K562 (cell line): Measurements from ENCODE around the gene MEGF11. TPM values are rescaled to one million over a fixed set of nuclear protein-coding genes. Genes with fewer than 3 reads are reported as not detected.

Source experiments
- ATAC-seq: fragments of 200-7000 bp; cut with Tn5 transposase; 3 replicates; pipeline ENCODE4 v1.9.1; 2020; ENCODE audit warnings: moderate library complexity
- BruUV-seq: library from RNA; stranded (reverse); fragments of 400-500 nt; replicated peaks from 2 replicates; lab custom pipeline; 2021; lab: Mats Ljungman, UMichigan
- CTCF ChIA-PET: fragments of 300-600 bp; formaldehyde crosslinking; extraction: SDS; loops from one replicate; lab custom pipeline; 2021; ENCODE audit warnings: low intra/inter-chr PET ratio; lab: Yijun Ruan, JAX
- POLR2A ChIA-PET: fragments of 300-600, 350-650 bp; sonication (Branson Sonifier 250); formaldehyde crosslinking; extraction: SDS; loops from one replicate; lab custom pipeline; 2021; ENCODE audit warnings: antibody characterized with exemption, inconsistent platforms; lab: Yijun Ruan, JAX
- DNase-seq, 4 experiments: peaks; one replicate each; pipeline versions ENCODE4 v3.0.0 to v3.0.0-alpha.2; 2011 to 2018; ENCODE audit warnings: low spot score in 3 of 4, mixed read lengths in 3 of 4; ENCODE audit errors: extremely low read depth in 1 of 4
- FAIRE-seq: peaks from 2 replicates; lab custom pipeline; 2011; peaks lifted over from hg19 to GRCh38; lab: Jason Lieb, UNC
- H2AFZ ChIP-seq: 2 replicates; pipeline ENCODE4 v1.6.0; 2011; ENCODE audit warnings: low read depth, low read length, control low read depth, inconsistent platforms
- H3K27ac ChIP-seq: fragments of 200-600 bp; 3 replicates; pipeline ENCODE4 v1.8.0; 2011; ENCODE audit warnings: low read depth, mild to moderate bottlenecking, control low read depth, inconsistent platforms, low read length, moderate library complexity, mixed read lengths; ENCODE audit errors: extremely low read depth
- H3K27me3 ChIP-seq, 2 experiments: fragments of 300-600 bp in 1 of 2; 2 replicates in 1 of 2; 3 replicates in 1 of 2; pipeline versions ENCODE4 v1.6.0 to v1.8.0; 2011; ENCODE audit warnings: inconsistent platforms in 2 of 2, low read length in 2 of 2, mild to moderate bottlenecking in 1 of 2, mixed read lengths in 1 of 2, moderate library complexity in 1 of 2; ENCODE audit not compliant: control insufficient read depth in 2 of 2, insufficient read depth in 2 of 2
- H3K36me3 ChIP-seq: fragments of 300-600 bp; 3 replicates; pipeline ENCODE4 v1.8.0; 2011; ENCODE audit warnings: mild to moderate bottlenecking, low read length, inconsistent platforms; ENCODE audit not compliant: control insufficient read depth, insufficient read depth
- H3K4me1 ChIP-seq, 2 experiments: fragments of 200-600 bp in 1 of 2; replicated peaks in 1 of 2; 2 replicates in 1 of 2; 3 replicates in 1 of 2; pipeline versions ENCODE4 v1.5.1 to v1.8.0; 2011; ENCODE audit warnings: inconsistent platforms in 2 of 2, low read length in 2 of 2, mild to moderate bottlenecking in 1 of 2, mixed read lengths in 1 of 2, moderate library complexity in 1 of 2; ENCODE audit not compliant: control insufficient read depth in 2 of 2, insufficient read depth in 2 of 2
- H3K4me2 ChIP-seq: 2 replicates; pipeline ENCODE4 v1.6.1; 2011; ENCODE audit warnings: low read length, control low read depth, inconsistent platforms, mixed read lengths; ENCODE audit not compliant: insufficient read depth
- H3K4me3 ChIP-seq: fragments of 200-600 bp; sonication (generic), shearing (Covaris generic); 2 replicates; pipeline ENCODE4 v1.5.1; 2016; ENCODE audit warnings: control low read depth, inconsistent platforms
- H3K79me2 ChIP-seq: fragments of 200-600 bp; 3 replicates; pipeline ENCODE4 v1.8.0; 2011; ENCODE audit warnings: low read length, inconsistent platforms; ENCODE audit not compliant: control insufficient read depth, insufficient read depth
- H3K9ac ChIP-seq, 2 experiments: 2 replicates each; pipeline versions ENCODE4 v1.6.0 to v1.6.1; 2011; ENCODE audit warnings: low read depth in 2 of 2, low read length in 2 of 2, control low read depth in 1 of 2, inconsistent platforms in 1 of 2, mild to moderate bottlenecking in 1 of 2, mixed read lengths in 1 of 2; ENCODE audit not compliant: insufficient read depth in 1 of 2
- H3K9me1 ChIP-seq: one replicate; pipeline ENCODE4 v1.6.0; 2011; ENCODE audit warnings: inconsistent platforms, mild to moderate bottlenecking, low read length, moderate library complexity; ENCODE audit not compliant: control insufficient read depth, insufficient read depth
- H3K9me3 ChIP-seq: replicated peaks from 2 replicates; pipeline ENCODE4 v1.5.1; 2011; ENCODE audit warnings: low read depth, low read length, inconsistent platforms; ENCODE audit not compliant: control insufficient read depth, insufficient read depth
- H4K20me1 ChIP-seq: replicated peaks from 2 replicates; pipeline ENCODE4 v1.6.1; 2011; ENCODE audit warnings: low read length, inconsistent platforms, mixed read lengths; ENCODE audit not compliant: control insufficient read depth, insufficient read depth
- ARHGAP35 ChIP-seq: fragments of 450-650 bp; IDR thresholded peaks from 2 replicates; pipeline ENCODE4 v1.6.1; 2018; ENCODE audit not compliant: partially characterized antibody
- ARID3B ChIP-seq: fragments of 250-450 bp; sonication (Bioruptor Pico); IDR thresholded peaks from 2 replicates; pipeline ENCODE4 v1.4.0; 2020; ENCODE audit warnings: borderline replicate concordance
- BRD9 ChIP-seq: fragments of 450-650 bp; IDR thresholded peaks from 2 replicates; pipeline ENCODE4 v1.6.1; 2018; ENCODE audit warnings: low read depth; ENCODE audit not compliant: partially characterized antibody
- CTCF ChIP-seq, 3 experiments: IDR thresholded peaks in 2 of 3; conservative IDR thresholded peaks in 1 of 3; 2 replicates each; pipeline ENCODE4 v1.5.1; 2011 to 2012; ENCODE audit warnings: low read length in 3 of 3, mild to moderate bottlenecking in 3 of 3, control low read depth in 2 of 3, improper control_type of control experiment in 1 of 3, inconsistent platforms in 1 of 3, low read depth in 1 of 3, mixed read lengths in 1 of 3, moderate library complexity in 1 of 3; ENCODE audit not compliant: insufficient read depth in 2 of 3
- FOS ChIP-seq: IDR thresholded peaks from 3 replicates; pipeline ENCODE4 v1.6.1; 2011; ENCODE audit not compliant: insufficient read length; ENCODE audit errors: extremely low read depth
- HES1 ChIP-seq: fragments of 450-650 bp; IDR thresholded peaks from 2 replicates; pipeline ENCODE4 v1.6.1; 2016; ENCODE audit warnings: low read depth, mild to moderate bottlenecking, moderate library complexity
- HMG20A ChIP-seq: fragments of 450-650 bp; formaldehyde crosslinking; conservative IDR thresholded peaks from 2 replicates; pipeline ENCODE4 v1.4.0; 2020; ENCODE audit warnings: mild to moderate bottlenecking, mixed read lengths
- LARP7 ChIP-seq: fragments of 450-650 bp; IDR thresholded peaks from 2 replicates; pipeline ENCODE4 v1.6.1; 2016
- MAFG ChIP-seq: fragments of 450-650 bp; conservative IDR thresholded peaks from 2 replicates; pipeline ENCODE4 v1.6.1; 2016; ENCODE audit warnings: missing genetic modification characterization, missing compliant biosample characterization
- RBM14 ChIP-seq: fragments of 200-400 bp; formaldehyde crosslinking; IDR thresholded peaks from 2 replicates; pipeline ENCODE4 v1.6.1; 2018; ENCODE audit warnings: low read depth, mild to moderate bottlenecking, low read length, moderate library complexity, borderline replicate concordance; ENCODE audit not compliant: insufficient read depth
- SIN3B ChIP-seq: fragments of 450-650 bp; IDR thresholded peaks from 2 replicates; pipeline ENCODE4 v1.6.1; 2017; ENCODE audit warnings: low read depth, mild to moderate bottlenecking, moderate library complexity
- SMARCB1 ChIP-seq: IDR thresholded peaks from 2 replicates; pipeline ENCODE4 v1.6.1; 2011; ENCODE audit warnings: improper control_type of control experiment, low read depth; ENCODE audit not compliant: insufficient read length
- TARDBP ChIP-seq: fragments of 450-650 bp; IDR thresholded peaks from 2 replicates; pipeline ENCODE4 v1.6.1; 2016
- TCF7 ChIP-seq: sonication (generic); IDR thresholded peaks from 2 replicates; pipeline ENCODE4 v1.6.1; 2016; ENCODE audit warnings: antibody characterized with exemption, borderline replicate concordance
- ZBTB9 ChIP-seq: fragments of 450-650 bp; formaldehyde crosslinking; IDR thresholded peaks from 2 replicates; pipeline ENCODE4 v1.4.0; 2020; ENCODE audit warnings: mild to moderate bottlenecking, moderate library complexity
- ZKSCAN1 ChIP-seq: fragments of 150-350 bp; IDR thresholded peaks from 2 replicates; pipeline ENCODE4 v1.6.1; 2016; ENCODE audit warnings: low read depth, low read length
- WGBS: fragments of 100-300 bp; shearing (Covaris generic); methylation state at CpG from one replicate; pipeline ENCODE4 v1.1.6; 2016; ENCODE audit warnings: low coverage, mixed read lengths; ENCODE audit not compliant: insufficient coverage; ENCODE audit errors: missing lambda C conversion rate; 5-methylcytosine and 5-hydroxymethylcytosine counted together
- in situ Hi-C: fragments of 300-500 bp; cut with MboI; formaldehyde crosslinking; loops from 4 replicates; pipeline ENCODE4 v1.15.0; 2018; ENCODE audit warnings: inconsistent platforms, mixed read lengths
- intact Hi-C: fragments of 100-400 bp; cut with micrococcal nuclease; formaldehyde crosslinking; loops from 2 replicates; pipeline ENCODE4 v1.14.2; 2022
- polyA plus RNA-seq, 8 experiments: library from polyadenylated mRNA; depleted of rRNA in 4 of 8; stranded (reverse) in 5 of 8; unstranded in 3 of 8; fragments of >200 nt; fragmentation: Nextera tagmentation in 2 of 8; fragmentation: Illumina TruSeq in 1 of 8; extraction: Ambion mirVana in 2 of 8; extraction: Trizol in 1 of 8; gene quantifications; 2 replicates each; pipeline versions ENCODE4 v1.2.1 to v1.2.3, GENCODE V29; 2011 to 2014; ENCODE audit warnings: inconsistent platforms in 1 of 8, missing spikeins in 1 of 8
- total RNA-seq, 7 experiments: library from RNA; depleted of rRNA in 6 of 7; stranded (reverse); fragments of >200 nt in 6 of 7; fragmentation: Illumina TruSeq in 2 of 7; extraction: Trizol in 2 of 7; gene quantifications; 2 replicates each; pipeline versions ENCODE4 v1.2.1 to v1.2.3, GENCODE V29; 2011 to 2021; ENCODE audit warnings: low replicate concordance in 1 of 7

Gene MEGF11
- total and polyA plus RNA-seq, 9 of the 15 experiments (the other 6 are each of a cell fraction or from before 2014, with no cell fraction given): 0.06 to 0.23 (median 0.20) TPM; not detected in 6

- no peaks in the 10 kb centered on the region for H3K79me2 ChIP-seq
- peaks cover 8% of the 10 kb centered on the region; the same call in 1 of the 2 replicates for H4K20me1 ChIP-seq
- ChIA-PET CTCF (no interaction called here), POLR2A (interaction anchor here (0.5 to 1.0 kb wide), 2 partner anchors 10 to 499 kb away, joined by 3 to 4 read pairs; partner anchors contain the start of gene SNAPC5)
- H3K27ac ChIP-seq: no peak overlapping the region
- no peaks in the 10 kb centered on the region for H3K9me3 ChIP-seq
- intact Hi-C loops (no loop called here), in situ Hi-C loops (no loop called here)
- no peak overlapping the region for H3K4me2 ChIP-seq
- WGBS: under 1% methylated on average over 9 of the region's 9 CpGs
- no peak overlapping the region for H3K9ac ChIP-seq
- peaks cover 8 to 43% of the 10 kb centered on the region in 2 experiments; a peak in 4 of 5 replicates for H3K27me3 ChIP-seq
- no peak overlapping the region for H3K4me3 ChIP-seq
- no peak for ATAC-seq
- no peaks in the 10 kb centered on the region for H3K4me1 ChIP-seq
- no peaks in the 10 kb centered on the region for H3K9me1 ChIP-seq
- no TSS peak for BruUV-seq
- no peaks in the 10 kb centered on the region for H3K36me3 ChIP-seq
- H2AFZ ChIP-seq: no peak overlapping the region
- FAIRE-seq: no peak
- no peak for DNase-seq
- TF ChIP-seq ARHGAP35: no peak
- no peak for TF ChIP-seq TCF7
- TF ChIP-seq MAFG (tag): no peak
- no peak for TF ChIP-seq HMG20A (CRISPR knock-in tag)
- no peak for TF ChIP-seq SMARCB1
- no peak for TF ChIP-seq ARID3B (CRISPR knock-in tag)
- no peak for TF ChIP-seq ZKSCAN1
- TF ChIP-seq BRD9: no peak
- TF ChIP-seq LARP7: no peak
- TF ChIP-seq ZBTB9 (CRISPR knock-in tag): no peak
- TF ChIP-seq FOS: no peak
- TF ChIP-seq HES1: no peak
- no peak for TF ChIP-seq RBM14
- TF ChIP-seq CTCF (IDR thresholded peaks at IDR 0.05 in 2 of 3, conservative IDR thresholded peaks at IDR 0.05 in 1 of 3; ENCODE audit: insufficient read depth in 2 of 3, low read depth in 1 of 3, low read length in 3 of 3): no peak
- no peak for TF ChIP-seq TARDBP
- TF ChIP-seq SIN3B: no peak
Observed at GRCh38 chr15:65998486-65998885, 255.1 kb downstream of the MEGF11 start.
